GM18858 (cell line): ENCODE data around the gene MIEF1.
"Not testable (repeated sequence)": the region's sequence is repeated elsewhere in the genome, so short reads cannot be mapped to it uniquely, and the experiment has no call there.

ENCODE experiments used
- ATAC-seq: cut with Tn5 transposase; IDR thresholded peaks from one replicate; pipeline ENCODE4 v1.9.1; 2021; ENCODE audit not compliant: unreplicated experiment

MIEF1 gene

DNA sequence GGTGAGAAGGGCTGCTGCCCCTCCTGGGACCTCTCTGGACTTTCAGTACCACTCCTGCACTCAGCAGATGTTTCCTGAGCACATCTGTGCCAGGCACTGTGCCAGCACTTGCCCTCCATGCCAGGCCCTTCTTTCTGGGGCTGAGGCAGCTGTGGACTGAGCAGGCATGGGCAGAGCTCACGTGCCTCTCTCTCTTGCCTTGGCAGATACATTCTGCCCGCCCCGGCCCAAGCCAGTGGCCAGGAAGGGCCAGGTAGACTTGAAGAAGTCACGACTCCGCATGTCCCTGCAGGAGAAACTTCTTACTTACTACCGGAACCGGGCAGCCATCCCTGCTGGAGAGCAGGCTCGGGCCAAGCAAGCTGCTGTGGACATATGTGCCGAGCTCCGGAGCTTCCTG lies 9.9 kb downstream of the MIEF1 start:
- ATAC-seq: no peak

DNA sequence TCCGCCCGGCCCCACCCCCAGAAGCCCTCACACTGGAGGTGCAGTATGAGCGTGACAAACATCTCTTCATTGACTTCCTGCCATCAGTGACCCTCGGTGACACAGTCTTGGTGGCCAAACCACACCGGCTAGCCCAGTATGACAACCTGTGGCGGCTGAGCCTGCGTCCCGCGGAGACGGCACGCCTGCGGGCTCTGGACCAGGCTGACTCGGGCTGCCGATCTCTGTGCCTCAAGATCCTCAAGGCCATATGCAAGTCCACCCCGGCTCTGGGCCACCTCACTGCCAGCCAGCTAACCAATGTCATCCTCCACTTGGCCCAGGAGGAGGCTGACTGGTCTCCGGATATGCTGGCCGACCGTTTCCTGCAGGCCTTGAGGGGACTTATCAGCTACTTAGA lies 11.7 kb downstream of the MIEF1 start:
- ATAC-seq: no peak

DNA sequence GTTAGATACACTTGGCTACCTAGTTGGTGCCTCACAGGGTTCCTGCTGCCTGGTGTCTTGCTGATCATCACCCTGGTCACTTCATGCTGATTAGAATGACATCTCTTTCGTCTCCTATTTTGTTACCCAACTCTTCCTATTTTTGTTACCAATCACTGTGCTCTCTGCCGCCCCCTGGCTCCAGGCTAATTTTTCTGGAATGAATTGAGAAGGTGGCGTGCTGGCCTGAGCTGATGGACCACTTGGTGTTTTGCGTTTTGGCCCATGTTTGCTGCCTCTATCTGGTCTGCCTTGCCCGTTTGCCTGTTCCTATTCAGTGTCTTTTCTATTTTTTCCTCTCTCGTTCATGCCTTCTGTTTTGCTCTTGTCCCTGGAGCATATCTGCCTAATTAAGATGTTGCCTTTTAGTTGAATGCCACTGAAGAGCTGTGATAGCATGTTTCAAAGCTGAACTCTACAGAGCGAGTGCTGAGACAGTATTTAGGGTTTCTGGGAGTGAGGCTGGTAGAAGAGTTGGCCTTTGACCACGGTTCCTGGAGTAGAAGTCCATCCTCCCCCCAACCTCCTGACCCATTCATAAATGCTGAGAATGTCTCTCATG lies 12.4 kb downstream of the MIEF1 start:
- ATAC-seq: no peak

DNA sequence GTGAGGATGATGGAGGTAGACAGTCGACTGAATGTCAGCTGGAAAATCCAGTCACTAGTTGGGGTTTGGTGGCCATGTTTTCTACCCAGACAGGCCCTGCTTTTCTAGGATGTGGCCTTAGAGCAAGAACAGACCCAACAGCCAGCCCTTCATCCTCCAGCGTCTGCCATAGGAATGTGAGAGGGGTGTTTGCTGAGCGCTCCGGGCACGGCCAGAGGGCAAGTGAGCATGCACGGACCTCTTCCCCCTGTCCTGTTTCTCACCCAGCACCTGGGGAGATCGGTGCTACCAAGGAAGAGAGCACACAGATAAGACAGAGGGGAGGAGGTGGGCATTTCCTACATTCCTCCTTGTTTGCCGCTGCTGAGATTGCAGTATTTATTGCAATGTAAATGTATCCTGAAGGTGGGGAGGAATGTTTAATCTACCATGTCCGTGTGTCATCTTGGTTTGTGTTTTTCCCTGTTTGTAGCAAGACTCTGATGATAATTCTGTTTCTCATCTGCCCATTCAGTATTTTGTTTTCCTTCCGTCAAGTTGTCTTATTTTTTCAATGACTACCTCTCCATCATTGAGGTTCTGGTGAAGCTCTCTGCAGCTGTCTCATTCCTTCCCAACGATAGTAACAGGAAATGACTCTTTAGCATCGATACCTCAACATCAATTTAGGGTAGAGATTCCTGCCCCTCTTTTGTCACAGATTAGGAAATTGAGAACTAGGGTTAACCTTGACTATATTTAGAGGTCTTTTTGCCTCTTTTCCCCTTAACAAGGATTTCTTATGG lies 13.4 kb downstream of the MIEF1 start:
- ATAC-seq: no peak

DNA sequence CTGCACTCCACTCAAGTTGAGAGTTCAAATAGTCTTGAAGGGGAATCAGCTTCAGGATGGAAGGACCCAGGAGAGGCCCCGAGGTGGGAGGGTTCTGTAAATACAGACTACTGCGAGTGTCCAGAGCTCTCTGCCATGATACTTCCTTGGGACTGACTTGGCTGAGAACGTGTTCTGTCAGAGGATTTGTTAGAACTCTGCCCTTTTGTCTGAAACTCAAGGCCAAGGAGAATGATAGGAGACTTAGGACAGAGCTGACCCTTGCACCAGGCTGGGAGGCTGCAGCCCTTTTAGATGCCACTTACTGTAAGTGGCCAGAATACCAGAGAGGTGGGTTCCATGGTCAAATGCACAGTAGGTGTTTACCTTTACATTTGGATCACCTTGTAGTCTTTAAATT lies 15.4 kb downstream of the MIEF1 start:
- no peak for ATAC-seq

DNA sequence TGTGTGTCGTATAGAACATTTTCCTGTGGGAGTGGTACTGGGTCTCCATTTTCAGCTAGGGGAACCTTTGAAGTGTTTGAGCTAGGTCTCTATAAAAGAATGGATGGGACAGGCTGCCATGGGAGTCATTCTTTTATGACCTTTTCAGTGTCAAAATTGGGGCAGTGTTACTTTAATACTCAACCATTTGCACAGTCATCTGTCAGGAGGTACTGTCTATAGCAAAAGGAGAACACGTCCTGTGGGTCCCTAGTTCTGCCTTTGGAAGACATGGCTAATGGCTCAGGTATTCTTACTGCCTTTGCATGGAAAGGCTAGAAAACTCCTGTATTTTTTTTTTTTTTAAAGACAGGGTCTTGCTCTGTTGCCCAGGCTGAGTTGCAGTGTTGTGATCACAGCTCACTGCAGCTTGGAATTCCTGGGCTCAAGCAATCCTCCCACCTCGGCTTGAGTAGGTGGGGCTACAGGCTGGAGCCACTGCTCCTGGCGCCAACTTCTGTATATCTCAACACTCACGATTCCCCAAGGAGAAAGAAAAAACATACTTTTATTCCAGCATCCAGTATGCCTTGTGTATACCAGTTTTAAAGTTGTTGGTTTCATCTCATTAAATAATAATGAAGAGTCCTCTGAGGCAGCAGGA lies 16.2 kb downstream of the MIEF1 start:
- ATAC-seq: no peak

DNA sequence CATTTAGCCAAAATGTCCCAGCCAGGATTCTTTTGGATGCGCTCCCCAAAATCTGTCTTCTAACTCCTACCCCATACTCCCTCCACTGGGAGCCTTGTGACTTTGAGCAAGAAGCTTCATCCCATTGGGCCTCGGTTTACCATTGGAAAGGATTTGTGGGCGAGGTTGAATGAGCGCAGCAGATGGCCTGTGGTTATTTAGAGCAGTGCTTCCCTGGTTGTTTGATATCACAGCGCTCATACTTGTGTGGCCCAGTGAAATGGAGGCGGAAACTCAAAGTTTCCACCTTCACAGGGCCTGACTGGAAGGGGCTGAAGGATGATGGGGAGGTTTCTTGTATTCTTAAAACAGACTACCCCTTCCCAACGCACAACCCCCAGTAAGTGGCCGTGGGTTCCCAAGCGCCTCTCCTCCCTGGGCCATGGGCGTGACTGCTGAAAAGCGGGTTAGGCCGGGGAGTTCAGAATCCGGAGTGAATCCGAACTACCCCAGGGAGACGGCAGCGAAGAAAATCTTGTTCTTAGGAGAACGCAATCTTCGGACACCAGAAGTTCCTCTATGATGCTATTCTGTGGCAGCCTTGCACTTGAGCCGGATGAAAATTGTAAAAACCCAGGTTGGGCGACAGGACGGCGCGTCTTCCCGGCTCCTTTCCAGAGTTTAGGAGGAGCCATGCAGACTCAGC lies 17.0 kb downstream of the MIEF1 start:
- no peak for ATAC-seq

DNA sequence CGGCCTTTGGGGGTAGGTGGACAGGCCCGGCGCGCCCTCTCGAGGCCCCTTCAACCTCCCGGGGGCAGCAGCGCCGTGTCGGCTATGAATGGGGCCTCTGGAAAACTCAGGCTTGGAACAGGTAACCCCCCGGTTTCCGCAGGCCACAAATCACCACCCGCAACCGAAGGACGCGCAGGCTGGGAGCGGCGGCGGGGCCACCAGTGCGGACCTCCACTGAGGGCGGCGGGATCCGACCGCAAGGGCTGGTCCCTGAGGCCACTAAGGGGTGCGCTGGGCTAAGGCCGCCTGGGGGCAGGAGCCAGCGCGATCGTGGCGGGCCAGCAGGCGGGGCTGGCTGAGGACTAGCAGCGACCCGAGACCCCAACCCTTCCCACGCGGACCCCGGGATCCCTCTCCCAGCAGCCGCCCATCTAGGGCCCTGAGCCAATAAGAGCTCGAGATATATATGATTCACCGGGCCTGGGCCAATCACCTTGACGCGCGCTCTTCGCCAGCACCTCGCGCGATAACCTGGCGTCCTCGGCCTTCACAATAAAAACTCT lies 17.7 kb downstream of the MIEF1 start:
- peak; percentile 48 for ATAC-seq

DNA sequence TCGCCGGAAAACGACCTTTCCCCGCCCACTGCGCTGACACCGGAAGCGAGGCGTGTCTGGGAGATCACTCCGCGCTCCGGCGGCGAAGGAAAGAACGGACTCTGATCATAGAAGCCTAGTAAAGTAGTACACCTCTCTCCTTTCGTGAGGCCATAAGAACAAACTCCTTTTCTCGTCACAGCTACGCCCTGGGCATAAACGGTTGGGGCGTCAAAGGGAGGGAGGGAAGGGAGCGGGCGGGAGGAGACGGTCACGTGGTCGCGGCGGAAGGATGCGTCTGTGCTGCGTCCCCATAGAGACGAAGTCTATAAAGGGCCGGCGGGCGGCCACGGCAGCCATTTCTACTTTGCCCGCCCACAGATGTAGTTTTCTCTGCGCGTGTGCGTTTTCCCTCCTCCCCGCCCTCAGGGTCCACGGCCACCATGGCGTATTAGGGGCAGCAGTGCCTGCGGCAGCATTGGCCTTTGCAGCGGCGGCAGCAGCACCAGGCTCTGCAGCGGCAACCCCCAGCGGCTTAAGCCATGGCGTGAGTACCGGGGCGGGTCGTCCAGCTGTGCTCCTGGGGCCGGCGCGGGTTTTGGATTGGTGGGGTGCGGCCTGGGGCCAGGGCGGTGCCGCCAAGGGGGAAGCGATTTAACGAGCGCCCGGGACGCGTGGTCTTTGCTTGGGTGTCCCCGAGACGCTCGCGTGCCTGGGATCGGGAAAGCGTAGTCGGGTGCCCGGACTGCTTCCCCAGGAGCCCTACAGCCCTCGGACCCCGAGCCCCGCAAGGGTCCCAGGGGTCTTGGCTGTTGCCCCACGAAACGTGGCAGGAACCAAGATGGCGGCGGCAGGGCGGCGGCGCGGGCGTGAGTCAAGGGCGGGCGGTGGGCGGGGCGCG lies 18.4 kb downstream of the MIEF1 start, which contains the start of gene ATF4:
TSS of gene ATF4 (plus strand) at position 337 of the 880 bp plus-strand sequence. CDS start 884 bp downstream, outside the sequence.
- ATAC-seq: peak; percentile 23

DNA sequence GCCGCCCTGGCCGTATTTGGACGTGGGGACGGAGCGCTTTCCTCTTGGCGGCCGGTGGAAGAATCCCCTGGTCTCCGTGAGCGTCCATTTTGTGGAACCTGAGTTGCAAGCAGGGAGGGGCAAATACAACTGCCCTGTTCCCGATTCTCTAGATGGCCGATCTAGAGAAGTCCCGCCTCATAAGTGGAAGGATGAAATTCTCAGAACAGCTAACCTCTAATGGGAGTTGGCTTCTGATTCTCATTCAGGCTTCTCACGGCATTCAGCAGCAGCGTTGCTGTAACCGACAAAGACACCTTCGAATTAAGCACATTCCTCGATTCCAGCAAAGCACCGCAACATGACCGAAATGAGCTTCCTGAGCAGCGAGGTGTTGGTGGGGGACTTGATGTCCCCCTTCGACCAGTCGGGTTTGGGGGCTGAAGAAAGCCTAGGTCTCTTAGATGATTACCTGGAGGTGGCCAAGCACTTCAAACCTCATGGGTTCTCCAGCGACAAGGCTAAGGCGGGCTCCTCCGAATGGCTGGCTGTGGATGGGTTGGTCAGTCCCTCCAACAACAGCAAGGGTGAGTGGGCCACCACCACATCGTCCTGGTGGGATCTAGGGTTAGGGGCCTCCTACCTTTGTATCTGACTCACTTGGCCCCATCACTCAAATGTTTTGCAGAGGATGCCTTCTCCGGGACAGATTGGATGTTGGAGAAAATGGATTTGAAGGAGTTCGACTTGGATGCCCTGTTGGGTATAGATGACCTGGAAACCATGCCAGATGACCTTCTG lies 19.2 kb downstream of the MIEF1 start:
- ATAC-seq: peak; percentile 5

DNA sequence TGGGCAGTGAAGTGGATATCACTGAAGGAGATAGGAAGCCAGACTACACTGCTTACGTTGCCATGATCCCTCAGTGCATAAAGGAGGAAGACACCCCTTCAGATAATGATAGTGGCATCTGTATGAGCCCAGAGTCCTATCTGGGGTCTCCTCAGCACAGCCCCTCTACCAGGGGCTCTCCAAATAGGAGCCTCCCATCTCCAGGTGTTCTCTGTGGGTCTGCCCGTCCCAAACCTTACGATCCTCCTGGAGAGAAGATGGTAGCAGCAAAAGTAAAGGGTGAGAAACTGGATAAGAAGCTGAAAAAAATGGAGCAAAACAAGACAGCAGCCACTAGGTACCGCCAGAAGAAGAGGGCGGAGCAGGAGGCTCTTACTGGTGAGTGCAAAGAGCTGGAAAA lies 20.0 kb downstream of the MIEF1 start:
- not testable (repeated sequence) for ATAC-seq

DNA sequence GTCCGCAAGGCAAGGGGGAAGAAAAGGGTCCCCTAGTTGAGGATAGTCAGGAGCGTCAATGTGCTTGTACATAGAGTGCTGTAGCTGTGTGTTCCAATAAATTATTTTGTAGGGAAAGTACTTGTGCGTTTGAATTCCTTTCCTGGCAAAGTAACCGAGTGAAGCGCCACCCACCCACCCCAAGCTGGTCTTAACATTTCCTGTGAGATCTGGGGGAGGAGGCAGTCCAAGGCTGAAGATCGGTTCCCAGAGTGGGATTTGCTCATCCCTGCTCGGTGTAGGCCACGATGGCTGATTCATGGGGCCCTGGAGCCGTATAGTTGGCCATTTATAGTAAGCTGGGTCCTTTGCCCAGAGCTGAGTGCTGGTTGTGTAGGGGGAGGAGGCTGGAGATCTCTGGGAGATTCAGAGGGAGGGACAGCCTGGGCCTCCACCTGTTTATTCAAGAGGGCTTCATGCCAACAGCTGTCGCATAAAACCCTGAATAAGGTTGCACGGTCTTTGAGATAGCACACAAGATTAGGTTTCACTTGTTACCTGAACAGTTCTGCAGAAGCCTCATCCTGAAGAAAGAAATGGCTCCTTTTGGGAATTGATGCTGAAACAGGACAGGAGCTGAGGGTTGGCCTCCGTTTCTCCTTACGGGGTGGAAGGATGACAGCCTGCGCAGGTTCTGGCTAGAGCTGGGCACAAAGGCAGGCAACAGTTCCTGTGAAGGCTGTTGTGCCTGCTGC lies 20.6 kb downstream of the MIEF1 start:
- no peak for ATAC-seq

DNA sequence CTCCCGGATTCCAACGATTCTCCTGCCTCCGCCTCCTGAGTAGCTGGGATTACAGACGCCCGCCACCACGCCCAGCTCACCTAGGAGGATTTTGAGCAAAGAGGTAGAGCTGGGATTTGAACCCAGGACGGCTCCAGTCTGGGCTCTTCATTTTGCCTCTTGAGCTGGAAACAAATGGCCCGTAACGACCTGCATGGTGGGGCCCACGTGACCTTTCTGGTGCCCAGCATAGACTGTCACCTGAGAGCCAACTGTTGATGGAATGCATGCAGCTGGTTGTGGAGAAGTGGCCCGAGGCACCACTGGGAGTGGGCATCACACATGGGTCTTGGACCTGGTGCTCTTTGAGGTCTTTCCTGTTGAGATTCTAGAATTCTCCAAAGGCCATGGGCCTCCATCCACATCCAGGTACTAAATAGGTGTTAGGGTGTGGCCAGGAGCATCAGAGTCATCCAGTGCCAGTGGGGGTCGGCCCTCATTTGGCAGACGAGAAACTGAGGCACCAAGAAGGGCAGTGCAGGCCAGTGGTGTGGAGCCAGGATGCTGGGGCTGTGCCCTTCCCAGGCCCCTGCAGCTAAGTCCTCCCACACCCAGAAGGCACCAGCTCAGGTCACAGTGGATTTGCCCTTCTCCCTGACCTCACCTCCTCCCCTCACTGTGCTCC lies 22.1 kb downstream of the MIEF1 start:
- ATAC-seq: no peak

DNA sequence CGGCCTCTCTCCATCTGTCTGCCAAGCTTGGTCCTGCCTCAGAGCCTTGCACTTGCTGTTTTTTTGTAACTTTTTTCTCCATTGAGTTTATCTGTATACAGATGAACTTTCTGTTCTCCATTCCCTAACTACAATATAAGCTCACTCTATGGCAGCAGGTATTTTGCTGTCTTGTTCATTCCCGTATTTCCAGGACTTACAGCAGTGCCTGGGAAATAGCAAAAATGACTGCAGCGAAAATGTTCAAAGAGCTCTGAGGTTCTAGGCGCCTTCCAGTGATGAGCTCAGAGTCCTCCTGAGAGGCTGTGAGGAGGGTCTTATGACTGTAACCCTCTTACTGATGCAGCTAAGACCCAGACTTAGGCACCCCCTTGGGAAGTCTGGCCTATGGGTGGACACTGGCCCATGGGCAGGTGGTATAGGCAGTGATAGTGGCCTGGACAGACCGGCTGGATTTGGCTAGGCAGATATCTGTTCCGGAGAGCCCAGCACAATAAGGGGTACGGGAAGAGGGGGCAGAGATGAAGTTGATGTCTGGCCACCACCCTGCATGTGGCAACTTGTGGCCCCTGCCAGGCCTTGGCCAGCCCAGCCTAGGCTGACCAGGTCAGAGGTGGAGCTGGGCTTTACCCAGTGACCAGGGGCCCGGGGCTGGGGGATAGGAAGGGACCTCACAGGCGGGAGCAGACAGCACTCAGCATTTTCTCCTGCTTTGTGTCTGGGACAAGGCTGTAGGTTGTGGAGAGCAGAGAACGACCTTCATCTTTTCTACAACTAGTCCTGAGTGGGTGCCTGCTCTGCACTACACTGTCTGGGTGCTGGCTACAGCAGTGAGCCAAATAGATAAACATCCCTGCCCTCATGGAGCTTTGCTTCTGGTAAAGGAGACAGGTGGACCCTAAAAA lies 22.9 kb downstream of the MIEF1 start:
- no peak for ATAC-seq

DNA sequence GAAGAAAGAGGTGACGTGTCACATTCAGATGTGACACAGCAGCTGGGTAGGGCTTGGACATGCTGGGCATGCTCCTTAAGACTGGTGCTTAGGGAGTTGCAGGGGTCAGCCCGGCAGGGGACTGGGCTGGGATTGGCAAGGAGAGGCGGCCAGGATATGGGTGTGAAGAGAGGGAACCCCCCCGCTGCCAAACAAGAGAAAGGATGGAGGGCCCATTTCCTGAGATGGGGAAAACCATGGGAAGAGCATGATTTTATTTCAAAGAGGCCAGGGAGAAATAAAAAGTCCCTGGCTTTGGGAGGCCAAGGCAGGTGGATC lies 23.5 kb downstream of the MIEF1 start:
- ATAC-seq: no peak

DNA sequence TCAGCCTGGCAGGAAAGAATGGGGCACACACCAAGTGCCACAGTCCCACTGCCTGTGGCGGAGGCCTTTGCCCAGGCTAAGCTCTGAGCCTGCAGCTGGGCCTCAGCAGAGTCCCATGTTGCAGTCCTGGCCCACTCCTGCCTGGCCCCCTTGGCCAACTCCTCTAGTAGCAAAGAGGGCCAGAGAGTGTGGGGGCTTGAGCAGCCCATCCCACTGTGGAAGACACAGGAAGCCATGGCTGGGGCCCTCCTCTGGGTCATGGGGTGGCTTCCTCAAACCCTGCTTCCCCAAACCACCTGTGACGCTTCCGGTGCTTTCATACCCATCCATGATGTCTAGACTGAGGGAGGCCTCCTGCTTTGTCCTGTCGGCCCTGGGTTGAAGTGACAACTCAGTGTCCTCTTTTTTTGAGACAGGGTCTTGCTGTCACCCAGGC lies 24.7 kb downstream of the MIEF1 start:
- no peak for ATAC-seq

DNA sequence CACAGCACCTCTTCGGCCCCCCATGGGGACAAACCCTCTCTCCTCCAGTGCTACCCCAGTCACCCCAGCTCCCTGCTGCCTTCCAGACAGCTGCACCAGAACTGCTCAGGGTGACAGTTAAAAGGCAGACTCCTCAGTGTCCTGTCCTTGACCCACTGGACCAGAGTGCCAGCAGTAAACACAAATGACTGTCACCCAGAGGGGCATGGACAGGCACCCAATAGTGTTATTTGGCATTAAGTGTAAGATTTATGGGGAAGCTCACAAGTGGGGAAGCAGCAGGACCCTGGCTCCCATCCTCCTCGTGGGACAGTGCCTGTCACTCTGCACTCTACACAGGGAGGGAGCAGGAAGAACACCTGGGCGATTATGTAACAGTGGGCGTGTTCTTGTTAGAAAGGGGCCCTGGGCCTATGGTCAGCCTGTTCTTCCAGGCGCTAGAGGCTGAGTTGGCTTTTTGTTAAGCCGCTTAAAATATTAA lies 25.4 kb downstream of the MIEF1 start:
- no peak for ATAC-seq
